OCI-LY1 (cell line): ENCODE data around the gene C6orf62.
"Not testable (repeated sequence)": the region's sequence is repeated elsewhere in the genome, so short reads cannot be mapped to it uniquely, and the experiment has no call there.

ENCODE experiments used
- H2AFZ ChIP-seq: fragments of 200-600 bp; sonication (generic), shearing (Covaris generic); 2 replicates; pipeline ENCODE4 v1.6.0; 2014; ENCODE audit warnings: antibody characterized with exemption, mild to moderate bottlenecking, low read length
- H3F3A ChIP-seq: fragments of 200-600 bp; sonication (generic), shearing (Covaris generic); 2 replicates; pipeline ENCODE4 v1.6.0; 2014; ENCODE audit warnings: mild to moderate bottlenecking, antibody characterized with exemption, low read length, moderate library complexity; ENCODE audit not compliant: insufficient read depth
- H3K27ac ChIP-seq: fragments of 200-600 bp; sonication (generic); 2 replicates; pipeline ENCODE4 v1.5.1; 2014; ENCODE audit warnings: low read length, mixed run types, mild to moderate bottlenecking, low read depth; ENCODE audit not compliant: poor library complexity, severe bottlenecking
- H3K27me3 ChIP-seq: fragments of 200-600 bp; sonication (generic); 2 replicates; pipeline ENCODE4 v1.6.0; 2014; ENCODE audit warnings: antibody characterized with exemption, mild to moderate bottlenecking, low read length, moderate library complexity; ENCODE audit not compliant: insufficient read depth
- H3K36me3 ChIP-seq: fragments of 200-600 bp; sonication (generic); 2 replicates; pipeline ENCODE4 v1.6.1; 2014; ENCODE audit warnings: mild to moderate bottlenecking, antibody characterized with exemption, low read length, moderate library complexity, mixed read lengths; ENCODE audit not compliant: insufficient read depth
- H3K4me1 ChIP-seq: fragments of 200-600 bp; sonication (generic); 2 replicates; pipeline ENCODE4 v1.5.1; 2014; ENCODE audit warnings: mild to moderate bottlenecking, low read length, moderate library complexity; ENCODE audit not compliant: insufficient read depth, severe bottlenecking
- H3K4me2 ChIP-seq: fragments of 200-600 bp; sonication (generic), shearing (Covaris generic); 2 replicates; pipeline ENCODE4 v1.6.1; 2014; ENCODE audit warnings: low read length
- H3K4me3 ChIP-seq: fragments of 200-600 bp; sonication (generic); 2 replicates; pipeline ENCODE4 v1.5.1; 2014; ENCODE audit warnings: low read length, low read depth, mild to moderate bottlenecking, mixed read lengths; ENCODE audit not compliant: poor library complexity, severe bottlenecking
- H3K79me2 ChIP-seq: fragments of 200-600 bp; shearing (Covaris generic); 2 replicates; pipeline ENCODE4 v1.6.1; 2016; ENCODE audit warnings: mixed run types, low read length, mixed read lengths; ENCODE audit not compliant: insufficient read depth
- H3K9ac ChIP-seq: fragments of 200-600 bp; sonication (generic), shearing (Covaris generic); 2 replicates; pipeline ENCODE4 v1.6.1; 2014; ENCODE audit warnings: mild to moderate bottlenecking, low read length, mixed read lengths
- H3K9me2 ChIP-seq: fragments of 200-600 bp; sonication (generic), shearing (Covaris generic); 2 replicates; pipeline ENCODE4 v1.6.1; 2014; ENCODE audit warnings: low read depth, mild to moderate bottlenecking, low read length, mixed read lengths
- H3K9me3 ChIP-seq: fragments of 200-600 bp; shearing (Covaris generic); 2 replicates; pipeline ENCODE4 v1.6.1; 2014; ENCODE audit warnings: low read length, mixed read lengths
- H4K20me1 ChIP-seq: fragments of 200-600 bp; sonication (generic), shearing (Covaris generic); 2 replicates; pipeline ENCODE4 v1.6.0; 2016; ENCODE audit warnings: mild to moderate bottlenecking, low read length; ENCODE audit not compliant: insufficient read depth
- EZH2 ChIP-seq: fragments of 200-600 bp; sonication (generic), shearing (Covaris generic); IDR thresholded peaks from 2 replicates; pipeline ENCODE4 v1.8.0; 2017; ENCODE audit warnings: borderline replicate concordance, mixed run types, mild to moderate bottlenecking, antibody characterized with exemption, low read length, moderate library complexity, mixed read lengths
- TF ChIP-seq, protein P1 (sequence below): fragments of 200-600 bp; sonication (generic), shearing (Covaris generic); IDR thresholded peaks from 2 replicates; pipeline ENCODE4 v1.5.1; 2017; ENCODE audit warnings: mild to moderate bottlenecking, antibody characterized with exemption, low read length, moderate library complexity, mixed read lengths

Gene C6orf62

DNA sequence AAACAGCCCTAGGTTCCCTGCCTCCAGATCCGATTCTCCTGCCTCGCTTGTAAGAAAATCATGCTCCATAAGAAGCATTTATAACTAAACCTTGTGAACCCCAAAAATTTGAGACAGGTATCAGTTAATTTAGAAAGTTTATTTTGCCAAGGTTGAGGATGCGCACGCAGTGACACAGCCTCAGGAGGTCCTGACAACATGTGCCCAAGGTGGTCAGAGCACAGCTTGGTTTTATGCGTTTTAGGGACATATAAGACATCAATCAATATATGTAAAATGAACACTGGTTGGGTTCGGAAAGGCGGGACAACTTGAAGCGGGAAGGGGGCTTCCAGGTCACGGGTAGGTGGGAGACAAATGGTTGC, 50.0 kb downstream of the C6orf62 start:
- peaks cover 12% of the 10 kb centered on the region for H3K9me3 ChIP-seq
- no peaks in the 10 kb centered on the region for H3K9me2 ChIP-seq
- no peaks in the 10 kb centered on the region for H3K27me3 ChIP-seq

GRCh38 chr6:24668066-24668996, 50.6 kb downstream of the C6orf62 start:
- H4K20me1 ChIP-seq, H3K9ac ChIP-seq, H3K27ac ChIP-seq, H2AFZ ChIP-seq, H3K9me2 ChIP-seq, H3K9me3 ChIP-seq, H3K27me3 ChIP-seq, H3F3A ChIP-seq: not testable (repeated sequence)
- Histone ChIP-seq H3K4me2 (peak overlapping the region; percentile 81), H3K36me3 (peaks cover 28% of the 10 kb centered on the region), H3K4me1 (peaks cover 29% of the 10 kb centered on the region), H3K4me3 (peak overlapping the region; percentile 93), H3K79me2 (peaks cover 18% of the 10 kb centered on the region)

More for the DNA sequence above, 50.0 kb downstream of the C6orf62 start:
- Histone ChIP-seq H3K27ac (no peak overlapping the region), H3K36me3 (peaks cover 22% of the 10 kb centered on the region), H3F3A (no peaks in the 10 kb centered on the region; the same call in 1 of the 2 replicates), H3K4me2 (no peak overlapping the region), H2AFZ (no peak overlapping the region), H3K9ac (no peak overlapping the region), H3K4me3 (no peak overlapping the region), H3K4me1 (peaks cover 29% of the 10 kb centered on the region), H4K20me1 (no peaks in the 10 kb centered on the region), H3K79me2 (peaks cover 18% of the 10 kb centered on the region)
- TF ChIP-seq, protein P1, sequence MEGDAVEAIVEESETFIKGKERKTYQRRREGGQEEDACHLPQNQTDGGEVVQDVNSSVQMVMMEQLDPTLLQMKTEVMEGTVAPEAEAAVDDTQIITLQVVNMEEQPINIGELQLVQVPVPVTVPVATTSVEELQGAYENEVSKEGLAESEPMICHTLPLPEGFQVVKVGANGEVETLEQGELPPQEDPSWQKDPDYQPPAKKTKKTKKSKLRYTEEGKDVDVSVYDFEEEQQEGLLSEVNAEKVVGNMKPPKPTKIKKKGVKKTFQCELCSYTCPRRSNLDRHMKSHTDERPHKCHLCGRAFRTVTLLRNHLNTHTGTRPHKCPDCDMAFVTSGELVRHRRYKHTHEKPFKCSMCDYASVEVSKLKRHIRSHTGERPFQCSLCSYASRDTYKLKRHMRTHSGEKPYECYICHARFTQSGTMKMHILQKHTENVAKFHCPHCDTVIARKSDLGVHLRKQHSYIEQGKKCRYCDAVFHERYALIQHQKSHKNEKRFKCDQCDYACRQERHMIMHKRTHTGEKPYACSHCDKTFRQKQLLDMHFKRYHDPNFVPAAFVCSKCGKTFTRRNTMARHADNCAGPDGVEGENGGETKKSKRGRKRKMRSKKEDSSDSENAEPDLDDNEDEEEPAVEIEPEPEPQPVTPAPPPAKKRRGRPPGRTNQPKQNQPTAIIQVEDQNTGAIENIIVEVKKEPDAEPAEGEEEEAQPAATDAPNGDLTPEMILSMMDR: no peak
- no peak for TF ChIP-seq EZH2

DNA sequence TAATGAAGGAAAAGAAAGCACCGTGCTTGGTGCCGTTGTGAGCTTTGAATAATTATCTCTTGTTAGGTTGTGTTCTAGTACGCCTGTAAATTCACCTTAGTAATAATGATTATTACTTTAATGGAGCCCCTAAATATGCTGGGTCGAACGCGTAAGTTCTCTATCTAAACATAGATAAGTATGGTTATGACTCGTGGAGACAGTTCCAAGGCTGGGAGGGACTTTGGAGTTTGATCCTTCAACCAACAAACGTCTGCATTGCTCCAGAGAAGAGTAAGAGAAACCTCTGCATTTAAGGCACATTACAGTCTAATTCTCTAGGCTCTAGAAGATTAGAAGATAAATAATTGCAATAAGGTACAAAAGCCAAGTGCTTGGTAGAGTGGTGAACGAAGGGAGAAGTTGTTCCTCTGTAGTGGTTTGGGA, 51.6 kb downstream of the C6orf62 start:
- Histone ChIP-seq H3F3A (no peaks in the 10 kb centered on the region; the same call in 1 of the 2 replicates), H4K20me1 (no peaks in the 10 kb centered on the region), H2AFZ (peak overlapping the region; percentile 89), H3K9me3 (peaks cover 9% of the 10 kb centered on the region; the same call in 1 of the 2 replicates), H3K27me3 (no peaks in the 10 kb centered on the region), H3K36me3 (peaks cover 38% of the 10 kb centered on the region), H3K79me2 (peaks cover 18% of the 10 kb centered on the region), H3K9ac (peak overlapping the region; percentile 89), H3K27ac (peak overlapping the region; percentile 57), H3K9me2 (no peaks in the 10 kb centered on the region), H3K4me2 (peak overlapping the region; percentile 81), H3K4me1 (peaks cover 29% of the 10 kb centered on the region), H3K4me3 (peak overlapping the region; percentile 93)
- no peak for TF ChIP-seq EZH2
- TF ChIP-seq, protein P1: no peak
